Measurements from ENCODE around the gene PELI3. TPM values are rescaled to one million over a fixed set of nuclear protein-coding genes. Genes with fewer than 3 reads are reported as not detected.

Gene PELI3
- total and polyA plus RNA-seq, 2 donors, result 7.6 to 22.5 TPM

DNA sequence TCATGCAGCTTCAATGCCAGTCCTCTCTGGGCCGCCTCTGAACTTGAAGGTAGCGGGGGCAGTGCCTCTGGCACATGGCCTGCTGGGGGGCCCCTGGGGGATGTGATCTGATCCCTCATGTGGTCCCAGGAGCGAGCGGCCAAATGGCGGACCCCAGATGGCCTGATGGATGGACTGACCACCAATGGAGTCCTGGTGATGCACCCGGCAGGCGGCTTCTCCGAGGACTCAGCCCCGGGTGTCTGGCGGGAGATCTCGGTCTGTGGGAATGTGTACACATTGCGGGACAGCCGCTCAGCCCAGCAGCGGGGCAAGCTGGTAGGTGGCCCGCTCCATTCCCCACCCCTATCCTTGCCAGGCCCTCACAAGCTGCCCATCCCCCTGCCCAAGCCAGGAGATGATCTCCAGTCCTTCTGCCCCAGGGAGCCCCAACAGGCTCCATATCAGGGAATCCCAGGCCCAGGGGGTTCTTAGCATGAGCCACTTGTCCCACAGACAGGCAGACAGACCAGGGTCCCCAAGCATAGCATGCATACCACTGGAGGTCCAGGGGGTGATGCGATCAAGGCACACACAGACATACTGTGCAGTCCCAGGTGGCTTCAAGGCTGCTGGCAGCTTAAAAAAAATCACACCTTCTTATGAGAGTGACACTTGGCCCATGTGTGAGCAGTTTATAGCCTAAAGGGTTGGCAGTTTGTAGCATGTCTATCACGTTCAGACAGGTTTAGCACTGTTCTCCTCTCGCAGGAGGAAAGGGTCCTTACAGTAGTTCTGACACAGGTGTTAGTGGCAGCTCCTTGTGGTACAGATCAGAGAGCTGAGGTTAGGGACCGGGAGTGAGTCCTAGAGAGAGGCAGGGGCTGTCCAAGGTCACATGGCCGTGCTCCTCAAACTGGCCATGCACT, 7.2 kb downstream of the PELI3 start:
- DNase-seq (ENCODE audit: extremely low spot score), result no peak
- no peak overlapping the region for H3K4me3 ChIP-seq (ENCODE audit: low read depth, low read length)
- no peaks in the 10 kb centered on the region for H3K4me1 ChIP-seq (ENCODE audit: insufficient read depth)
- H3K27ac ChIP-seq (ENCODE audit: low read depth), result no peak overlapping the region
- peaks cover 2% of the 10 kb centered on the region for H3K36me3 ChIP-seq (ENCODE audit: insufficient read depth)
- WGBS, result 87% methylated on average over 20 of the region's 20 CpGs

DNA sequence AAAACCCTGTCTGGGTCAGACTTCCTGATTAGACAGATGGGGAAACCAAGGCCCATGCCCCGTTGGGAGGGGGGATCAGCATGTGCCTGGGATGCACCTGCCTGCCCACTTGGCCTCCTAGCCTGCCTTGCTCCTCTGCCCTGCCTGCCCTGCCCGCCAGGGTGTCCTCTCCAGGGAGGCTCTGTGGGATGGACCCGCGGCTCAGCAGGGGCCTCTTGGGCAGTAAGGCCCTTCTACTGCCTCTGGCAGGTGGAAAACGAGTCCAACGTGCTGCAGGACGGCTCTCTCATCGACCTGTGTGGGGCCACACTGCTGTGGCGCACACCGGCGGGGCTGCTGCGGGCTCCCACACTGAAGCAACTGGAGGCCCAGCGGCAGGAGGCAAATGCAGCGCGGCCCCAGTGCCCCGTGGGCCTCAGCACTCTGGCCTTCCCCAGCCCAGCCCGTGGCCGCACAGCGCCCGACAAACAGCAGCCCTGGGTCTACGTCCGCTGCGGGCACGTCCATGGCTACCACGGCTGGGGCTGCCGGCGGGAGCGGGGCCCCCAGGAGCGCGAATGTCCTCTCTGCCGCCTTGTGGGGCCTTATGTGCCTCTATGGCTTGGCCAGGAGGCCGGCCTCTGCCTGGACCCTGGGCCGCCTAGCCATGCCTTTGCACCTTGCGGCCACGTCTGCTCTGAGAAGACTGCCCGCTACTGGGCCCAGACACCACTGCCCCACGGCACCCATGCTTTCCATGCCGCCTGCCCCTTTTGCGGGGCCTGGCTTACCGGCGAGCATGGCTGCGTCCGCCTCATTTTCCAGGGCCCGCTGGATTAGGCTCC, 8.9 kb downstream of the PELI3 start:
- DNase-seq (ENCODE audit: extremely low spot score), result no peak
- peaks cover 2% of the 10 kb centered on the region for H3K36me3 ChIP-seq (ENCODE audit: insufficient read depth)
- no peaks in the 10 kb centered on the region for H3K4me1 ChIP-seq (ENCODE audit: insufficient read depth)
- no peak overlapping the region for H3K4me3 ChIP-seq (ENCODE audit: low read depth, low read length)
- WGBS, result 93% methylated on average over 44 of the region's 44 CpGs
- H3K27ac ChIP-seq (ENCODE audit: low read depth), result no peak overlapping the region

DNA sequence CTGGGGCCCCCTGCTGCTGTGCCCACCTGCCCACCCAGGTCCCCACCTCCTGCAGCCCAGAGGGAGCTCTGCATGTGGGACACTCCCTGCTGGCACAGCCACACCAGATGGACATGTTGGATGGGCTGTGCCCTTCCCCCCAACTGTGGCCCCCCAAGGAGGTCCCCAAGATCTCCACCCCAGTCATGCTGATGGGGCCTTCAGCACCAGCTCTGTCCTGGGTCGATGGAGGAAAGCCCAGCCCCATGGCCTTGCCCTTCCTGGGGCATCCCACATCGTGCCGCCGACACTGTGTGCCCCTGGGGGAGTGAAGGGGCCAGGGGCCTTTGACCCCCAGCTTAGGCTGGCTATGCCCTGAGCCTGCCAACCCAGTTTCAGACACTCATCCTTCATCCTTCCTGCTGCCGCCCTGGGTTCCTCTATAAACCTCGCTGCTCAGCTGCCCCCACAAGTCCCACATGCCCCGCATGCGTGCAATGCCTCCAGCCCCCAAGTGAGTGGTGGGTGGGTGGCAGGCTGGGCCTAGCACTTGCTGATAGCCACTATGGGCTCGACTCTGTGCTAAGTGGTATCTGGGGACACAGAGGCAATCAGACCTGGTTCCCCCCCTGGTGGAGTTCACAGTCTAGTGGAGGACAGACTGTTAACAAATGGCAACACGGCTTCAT, 9.6 kb downstream of the PELI3 start:
- H3K36me3 ChIP-seq (ENCODE audit: insufficient read depth), result peaks cover 2% of the 10 kb centered on the region

DNA sequence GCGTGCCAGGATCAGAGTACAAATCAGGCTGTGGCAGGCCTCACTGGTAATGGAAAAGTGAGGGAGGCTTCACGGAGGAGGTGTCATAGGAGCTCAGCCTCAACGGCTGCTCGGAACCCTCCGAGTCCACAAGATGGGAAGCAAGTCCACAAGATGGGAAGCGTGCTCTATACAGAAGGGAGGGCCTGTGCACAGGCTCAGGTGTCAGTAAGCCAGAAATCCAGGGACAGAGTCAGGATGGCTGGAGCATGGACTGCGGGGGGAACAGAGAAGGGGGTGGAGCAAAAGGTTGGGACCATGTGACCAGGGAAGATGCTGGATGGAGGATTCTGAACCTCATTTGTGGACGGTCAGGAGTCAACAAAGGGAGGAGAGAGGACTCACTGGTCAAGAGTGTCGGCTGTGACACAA, 10.1 kb downstream of the PELI3 start:
- Histone ChIP-seq H3K4me1 (ENCODE audit: insufficient read depth) (no peaks in the 10 kb centered on the region), H3K4me3 (ENCODE audit: low read depth, low read length) (no peak overlapping the region), H3K27ac (ENCODE audit: low read depth) (no peak overlapping the region), H3K36me3 (ENCODE audit: insufficient read depth) (peaks cover 2% of the 10 kb centered on the region)
- WGBS, result 51% methylated on average over 9 of the region's 9 CpGs
- no peak for DNase-seq (ENCODE audit: extremely low spot score)

More for the DNA sequence above, 9.6 kb downstream of the PELI3 start:
- no peaks in the 10 kb centered on the region for H3K4me1 ChIP-seq (ENCODE audit: insufficient read depth)
- DNase-seq (ENCODE audit: extremely low spot score), result no peak
- no peak overlapping the region for H3K4me3 ChIP-seq (ENCODE audit: low read depth, low read length)
- no peak overlapping the region for H3K27ac ChIP-seq (ENCODE audit: low read depth)
- WGBS, result 81% methylated on average over 10 of the region's 10 CpGs

DNA sequence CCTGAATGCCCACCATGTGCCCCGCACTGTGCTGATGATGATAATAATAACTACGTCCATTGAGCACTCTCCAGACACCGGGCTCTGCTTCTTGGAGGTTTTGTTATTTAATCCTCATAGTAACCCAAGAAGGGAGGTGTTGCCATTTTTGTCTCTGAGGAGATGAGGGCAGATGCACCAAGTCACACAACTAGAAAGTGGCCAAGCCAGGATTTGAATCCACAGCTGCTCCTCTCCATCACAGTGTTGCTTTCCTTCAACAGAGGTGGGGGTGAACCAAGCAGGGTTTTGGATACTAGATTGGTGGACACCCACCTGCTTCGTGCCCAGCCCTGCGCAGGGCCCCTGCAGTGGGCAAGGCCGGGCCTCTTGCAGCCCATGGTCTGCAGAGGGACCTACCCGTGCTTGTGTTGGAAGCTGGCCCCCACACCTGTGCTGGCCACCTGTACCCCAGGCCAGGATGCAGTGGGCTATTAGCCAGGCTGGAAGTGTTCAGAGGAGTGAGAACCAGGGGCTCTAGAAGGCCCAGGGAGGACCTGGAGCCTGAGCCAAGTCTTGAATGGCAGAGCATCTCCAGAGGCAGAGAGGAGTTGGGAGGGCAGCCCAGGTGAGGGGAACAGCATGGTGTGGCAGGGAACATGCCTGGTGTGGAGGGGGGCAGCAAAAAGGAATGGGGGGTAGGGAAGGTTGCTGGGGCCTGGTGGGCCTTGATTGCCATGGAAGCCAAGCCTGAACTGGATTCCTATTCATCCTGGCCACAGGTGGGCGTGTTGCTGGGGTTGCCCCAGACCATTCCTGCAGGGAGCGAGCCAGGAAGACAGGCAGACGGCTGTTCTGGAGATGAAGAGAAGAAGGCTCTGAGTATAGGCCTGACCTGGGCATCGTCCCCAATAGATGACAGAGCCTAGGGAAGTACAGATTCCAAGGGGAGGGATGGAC, 10.8 kb downstream of the PELI3 start:
- WGBS, result 86% methylated on average over 11 of the region's 11 CpGs

DNA sequence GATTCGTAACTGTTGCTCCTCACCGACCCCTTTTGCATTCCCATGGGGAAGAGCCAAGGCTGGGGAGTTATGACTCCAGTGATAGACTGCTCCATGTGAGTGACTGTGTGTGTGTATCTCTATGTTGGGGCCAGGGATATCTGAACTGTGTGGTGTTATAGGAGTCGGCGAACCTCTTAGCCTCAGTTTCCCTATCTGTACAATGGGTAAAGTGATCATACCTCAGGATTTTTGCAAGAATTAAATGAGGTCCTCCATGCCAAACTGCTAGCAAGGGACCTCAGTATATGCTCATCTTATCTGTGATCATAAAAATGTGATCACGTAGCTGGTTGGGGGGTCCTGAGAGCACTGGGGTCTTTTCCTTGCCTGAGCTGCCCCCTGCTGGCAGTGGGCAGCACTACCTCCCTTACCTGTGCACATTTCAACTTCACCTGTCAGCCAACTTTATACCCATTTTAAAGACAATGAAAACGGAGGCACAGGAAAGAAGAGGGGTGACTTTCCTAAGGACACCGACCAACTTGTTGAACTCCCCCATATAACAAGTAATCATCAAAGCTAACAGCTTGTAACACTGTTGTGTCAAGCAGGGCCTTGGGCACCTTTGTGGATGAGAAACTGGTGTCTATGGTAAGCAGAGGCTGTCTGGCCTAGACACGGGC, 12.2 kb downstream of the PELI3 start:
- Histone ChIP-seq H3K36me3 (ENCODE audit: insufficient read depth) (no peaks in the 10 kb centered on the region), H3K4me1 (ENCODE audit: insufficient read depth) (no peaks in the 10 kb centered on the region), H3K4me3 (ENCODE audit: low read depth, low read length) (peak overlapping the region; percentile 54), H3K27ac (ENCODE audit: low read depth) (no peak overlapping the region)
- 47% methylated on average over 8 of the region's 8 CpGs for WGBS
- DNase-seq (ENCODE audit: extremely low spot score), result no peak

More for the DNA sequence above, 10.8 kb downstream of the PELI3 start:
- Histone ChIP-seq H3K36me3 (ENCODE audit: insufficient read depth) (peaks cover 2% of the 10 kb centered on the region), H3K4me3 (ENCODE audit: low read depth, low read length) (no peak overlapping the region), H3K27ac (ENCODE audit: low read depth) (no peak overlapping the region), H3K4me1 (ENCODE audit: insufficient read depth) (no peaks in the 10 kb centered on the region)
- DNase-seq (ENCODE audit: extremely low spot score), result no peak

DNA sequence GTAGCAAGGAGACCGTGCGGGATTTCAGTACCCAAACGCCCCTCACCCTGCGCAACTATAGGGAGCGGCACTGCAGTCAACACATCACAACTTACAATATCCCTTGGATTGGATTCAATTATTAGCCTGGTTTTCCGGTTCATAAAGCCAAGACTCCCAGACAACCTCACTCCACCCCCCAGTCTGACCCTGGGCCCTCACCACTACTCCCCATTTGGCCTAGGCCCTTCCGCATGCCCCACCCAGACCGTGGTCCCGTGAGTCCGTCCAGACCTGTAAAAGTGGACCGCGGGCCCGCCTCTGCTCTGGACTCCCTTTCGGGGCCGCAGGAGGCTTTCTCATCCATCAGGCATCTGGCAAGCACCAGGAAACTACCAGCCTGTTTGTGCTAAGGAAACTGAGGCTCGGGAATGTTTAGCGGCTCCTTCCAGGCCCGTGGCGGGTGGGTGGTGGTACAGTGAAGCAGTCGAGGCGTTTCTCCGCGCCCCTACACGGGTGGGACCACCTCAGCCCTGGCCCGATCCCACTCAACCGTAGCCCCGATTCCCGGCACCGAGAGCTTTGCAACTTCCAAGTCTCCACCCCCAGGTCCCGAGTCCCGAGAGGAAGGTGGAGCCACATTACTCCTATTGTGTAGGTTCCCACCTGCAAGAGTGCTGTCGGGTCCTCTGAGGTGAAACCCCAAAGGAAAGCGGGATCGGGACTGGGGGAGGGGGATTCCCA, 12.8 kb downstream of the PELI3 start:
- H3K4me3 ChIP-seq (ENCODE audit: low read depth, low read length), result peak overlapping the region; percentile 54
- H3K4me1 ChIP-seq (ENCODE audit: insufficient read depth), result no peaks in the 10 kb centered on the region
- peak overlapping the region; percentile 70 for H3K27ac ChIP-seq (ENCODE audit: low read depth)
- peak; percentile 37 for DNase-seq (ENCODE audit: extremely low spot score)
- H3K36me3 ChIP-seq (ENCODE audit: insufficient read depth), result no peaks in the 10 kb centered on the region
- WGBS, result 1% methylated on average over 34 of the region's 34 CpGs

DNA sequence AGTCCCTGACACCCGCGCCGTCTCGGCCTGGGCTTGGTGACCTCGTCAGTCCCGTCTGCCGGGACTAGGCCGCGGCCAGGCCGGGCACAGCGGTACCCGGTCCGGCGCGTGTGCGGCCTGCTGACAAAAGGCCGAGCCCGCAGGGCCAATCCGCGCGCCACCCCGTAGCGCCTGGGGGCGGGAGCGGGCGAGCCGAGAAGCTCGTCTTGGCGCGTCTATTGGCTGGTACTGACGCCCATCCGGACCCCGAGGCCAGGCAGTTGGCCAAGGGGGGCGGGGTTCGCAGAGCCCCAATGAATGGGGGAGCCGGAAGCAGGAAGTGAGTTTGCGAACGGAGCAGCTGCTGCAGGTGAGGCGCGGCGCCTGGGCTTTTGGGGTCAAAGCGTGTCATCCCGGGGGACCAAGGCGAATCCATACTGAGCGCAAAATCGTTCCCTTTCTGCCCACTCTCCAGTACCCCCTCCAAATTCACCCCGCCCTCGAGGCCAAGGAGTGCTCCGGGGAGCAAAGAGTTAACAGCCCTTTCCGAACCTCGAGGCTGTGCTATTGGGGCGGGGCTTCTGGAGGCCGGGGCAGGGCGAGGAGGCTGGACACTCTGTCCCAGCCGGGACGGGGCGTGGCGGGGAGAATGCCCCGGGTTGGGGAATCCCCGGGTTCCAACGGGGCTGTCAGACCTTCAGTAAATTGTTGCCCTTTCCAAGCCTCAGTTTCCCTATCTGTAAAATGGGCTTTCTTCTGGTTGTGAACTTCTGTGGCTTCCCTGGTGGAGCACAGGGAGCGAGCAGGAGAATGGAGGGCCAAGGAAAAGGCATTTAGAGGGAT, 13.6 kb downstream of the PELI3 start, which contains the start of gene DPP3:
Gene DPP3 (plus strand): TSS at position 318 of the 822 bp plus-strand sequence. CDS start 1,767 bp downstream, outside the sequence.
- no peaks in the 10 kb centered on the region for H3K4me1 ChIP-seq (ENCODE audit: insufficient read depth)
- no peaks in the 10 kb centered on the region for H3K36me3 ChIP-seq (ENCODE audit: insufficient read depth)
- under 1% methylated on average over 62 of the region's 62 CpGs for WGBS
- peak within 1 kb of the TSS; percentile 70 for H3K27ac ChIP-seq (ENCODE audit: low read depth)
- DNase-seq (ENCODE audit: extremely low spot score), result peak; percentile 90
- peak within 1 kb of the TSS; percentile 54 for H3K4me3 ChIP-seq (ENCODE audit: low read depth, low read length)

DNA sequence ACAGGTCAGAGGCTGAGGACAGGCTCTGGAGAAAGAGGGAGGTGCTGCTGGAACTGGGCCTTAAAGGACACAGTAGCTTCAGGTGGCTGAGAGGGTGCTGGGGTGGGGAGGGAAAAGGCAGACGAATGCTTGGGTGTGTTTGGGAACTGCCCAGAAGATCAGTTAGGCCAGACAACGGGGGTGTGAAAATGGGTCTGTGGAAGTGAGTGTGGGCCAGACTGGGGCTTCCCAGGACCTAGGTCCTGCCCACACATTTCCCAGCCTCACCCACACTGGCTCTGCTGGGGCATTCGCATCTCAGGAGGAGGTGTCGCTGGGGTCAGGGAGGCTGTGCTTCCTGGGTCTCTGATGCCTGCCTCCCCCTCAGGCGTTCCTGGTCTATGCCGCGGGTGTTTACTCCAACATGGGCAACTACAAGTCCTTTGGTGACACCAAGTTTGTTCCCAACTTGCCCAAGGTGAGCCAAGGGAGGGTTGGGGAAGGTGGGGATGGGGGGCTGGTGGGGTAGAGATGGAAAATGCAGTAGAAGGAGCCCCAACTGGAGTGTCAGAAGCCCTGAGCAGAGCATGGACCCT, 18.2 kb downstream of the PELI3 start:
- H3K36me3 ChIP-seq (ENCODE audit: insufficient read depth), result peaks cover 4% of the 10 kb centered on the region
- H3K27ac ChIP-seq (ENCODE audit: low read depth), result no peak overlapping the region

DNA sequence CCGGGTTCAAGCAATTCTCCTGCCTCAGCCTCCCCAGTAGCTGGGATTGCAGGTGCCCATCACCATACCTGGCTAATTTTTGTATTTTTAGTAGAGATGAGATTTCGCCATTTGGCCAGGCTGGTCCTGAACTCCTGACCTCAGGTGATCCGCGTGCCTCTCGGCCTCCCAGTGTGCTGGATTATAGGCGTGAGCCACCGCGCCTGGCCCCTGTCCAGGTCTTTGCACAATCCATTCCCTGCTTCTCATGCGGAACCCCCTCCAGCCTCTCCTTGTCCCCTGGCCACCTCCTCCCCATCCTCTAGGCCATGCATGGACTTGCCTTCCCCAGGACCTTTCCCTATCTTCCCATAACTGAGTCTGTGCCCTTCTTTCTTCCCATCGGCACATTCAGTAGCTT, 22.3 kb downstream of the PELI3 start:
- Histone ChIP-seq H3K27ac (ENCODE audit: low read depth) (no peak overlapping the region), H3K4me1 (ENCODE audit: insufficient read depth) (no peaks in the 10 kb centered on the region), H3K4me3 (ENCODE audit: low read depth, low read length) (no peak overlapping the region), H3K36me3 (ENCODE audit: insufficient read depth) (peaks cover 4% of the 10 kb centered on the region)
- DNase-seq (ENCODE audit: extremely low spot score), result no peak
- 92% methylated on average over 10 of the region's 10 CpGs for WGBS

More for the DNA sequence above, 18.2 kb downstream of the PELI3 start:
- WGBS, result 89% methylated on average over 7 of the region's 7 CpGs
- Histone ChIP-seq H3K4me3 (ENCODE audit: low read depth, low read length) (no peak overlapping the region), H3K4me1 (ENCODE audit: insufficient read depth) (no peaks in the 10 kb centered on the region)
- no peak for DNase-seq (ENCODE audit: extremely low spot score)

DNA sequence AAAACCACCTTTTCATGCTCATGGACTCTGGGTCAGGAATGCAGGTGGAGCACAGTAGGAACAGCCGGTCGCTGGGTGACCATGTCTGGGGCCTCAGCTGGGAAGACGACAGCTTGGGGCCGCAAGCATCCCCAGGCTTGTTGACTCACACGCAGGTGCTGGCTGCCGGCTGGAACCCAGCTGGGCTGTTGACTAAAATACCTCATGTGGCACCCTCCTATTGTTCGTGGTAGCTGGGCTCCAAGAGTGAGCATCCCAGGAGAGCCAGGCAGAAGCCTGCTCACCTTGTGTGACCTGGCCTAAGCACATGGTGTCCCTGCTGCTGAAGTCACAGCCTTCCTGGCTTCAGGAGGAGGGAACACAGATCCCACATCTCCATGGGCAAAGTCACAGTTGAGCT, 22.9 kb downstream of the PELI3 start:
- WGBS, result 92% methylated on average over 7 of the region's 7 CpGs
- no peak for DNase-seq (ENCODE audit: extremely low spot score)
- H3K4me3 ChIP-seq (ENCODE audit: low read depth, low read length), result no peak overlapping the region
- peaks cover 4% of the 10 kb centered on the region for H3K36me3 ChIP-seq (ENCODE audit: insufficient read depth)
- no peak overlapping the region for H3K27ac ChIP-seq (ENCODE audit: low read depth)
- H3K4me1 ChIP-seq (ENCODE audit: insufficient read depth), result no peaks in the 10 kb centered on the region
